ENCODE data around the gene FAM120B.

GRCh38 chr6:170316071-170316470, 9.5 kb downstream of the FAM120B start:
- TF ChIP-seq CTCF (IDR thresholded peaks at IDR 0.05), result no peak
- no peak for TF ChIP-seq POLR2A (IDR thresholded peaks at IDR 0.05)
- no peak for TF ChIP-seq POLR2AphosphoS5 (IDR thresholded peaks at IDR 0.05)

Measured in breast epithelium (tissue), 3 donors.